BLaER1 (cell line): ENCODE measurements around the gene TAF1.

Experiments used
- H3K27ac ChIP-seq: shearing (Covaris generic); formaldehyde crosslinking; 2 replicates; pipeline ENCODE4 v1.8.1; 2022
- H3K27me3 ChIP-seq: shearing (Covaris generic); formaldehyde crosslinking; 2 replicates; pipeline ENCODE4 v1.8.1; 2022
- H3K36me3 ChIP-seq: shearing (Covaris generic); formaldehyde crosslinking; 2 replicates; pipeline ENCODE4 v1.8.1; 2022
- H3K4me1 ChIP-seq: shearing (Covaris generic); formaldehyde crosslinking; 2 replicates; pipeline ENCODE4 v1.8.1; 2022
- H3K4me2 ChIP-seq: shearing (Covaris generic); formaldehyde crosslinking; 2 replicates; pipeline ENCODE4 v1.8.1; 2022
- H3K4me3 ChIP-seq: shearing (Covaris generic); formaldehyde crosslinking; 2 replicates; pipeline ENCODE4 v1.8.1; 2022
- H3K9ac ChIP-seq: shearing (Covaris generic); formaldehyde crosslinking; 2 replicates; pipeline ENCODE4 v1.8.1; 2022
- H3K9me3 ChIP-seq: shearing (Covaris generic); formaldehyde crosslinking; 2 replicates; pipeline ENCODE4 v1.8.1; 2022
- H4K20me1 ChIP-seq: shearing (Covaris generic); formaldehyde crosslinking; 2 replicates; pipeline ENCODE4 v1.8.1; 2022
- Cebpa-rat ChIP-seq: shearing (Covaris generic); IDR thresholded peaks from 2 replicates; pipeline ENCODE4 v1.8.1; 2022

Gene TAF1

GRCh38 chrX:71454222-71454621, 88.1 kb downstream of the TAF1 start:
- Histone ChIP-seq H3K4me3 (no peak overlapping the region), H3K4me2 (no peak overlapping the region), H3K27me3 (peaks cover 17% of the 10 kb centered on the region), H3K9me3 (peaks cover 5% of the 10 kb centered on the region), H3K9ac (no peak overlapping the region), H4K20me1 (peaks cover 6% of the 10 kb centered on the region; the same call in 1 of the 2 replicates), H3K4me1 (no peaks in the 10 kb centered on the region), H3K27ac (no peak overlapping the region), H3K36me3 (peaks cover 81% of the 10 kb centered on the region)
- no peak for TF ChIP-seq Cebpa-rat

GRCh38 chrX:71458866-71459265, 92.7 kb downstream of the TAF1 start:
- peaks cover 46% of the 10 kb centered on the region for H3K27me3 ChIP-seq
- no peak overlapping the region for H3K4me3 ChIP-seq
- no peak overlapping the region for H3K9ac ChIP-seq
- H3K27ac ChIP-seq, result no peak overlapping the region
- H3K4me2 ChIP-seq, result no peak overlapping the region
- H3K36me3 ChIP-seq, result peaks cover 95% of the 10 kb centered on the region
- H3K4me1 ChIP-seq, result no peaks in the 10 kb centered on the region
- peaks cover 6% of the 10 kb centered on the region; the same call in 1 of the 2 replicates for H4K20me1 ChIP-seq
- TF ChIP-seq Cebpa-rat, result no peak
- no peaks in the 10 kb centered on the region for H3K9me3 ChIP-seq

DNA sequence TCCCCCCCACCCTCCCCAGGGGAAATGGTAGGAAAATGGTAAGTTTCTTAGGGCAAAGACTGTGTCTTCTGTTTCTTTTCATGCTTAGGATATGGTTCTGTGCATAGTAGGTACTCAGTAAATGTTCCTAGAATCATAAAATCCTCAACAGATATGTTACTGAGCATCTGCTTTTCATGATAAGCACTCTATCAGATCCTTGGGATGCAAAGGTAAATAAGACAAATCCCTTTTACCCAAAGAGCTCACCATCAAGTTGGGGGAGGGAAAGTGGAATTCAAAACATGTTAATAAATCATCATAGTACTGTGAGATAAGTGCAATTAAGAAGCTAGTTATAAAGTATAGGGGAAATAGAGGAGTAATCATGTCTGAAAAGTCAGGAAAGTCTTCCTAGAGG, 98.8 kb downstream of the TAF1 start:
- no peak for TF ChIP-seq Cebpa-rat
- H3K4me1 ChIP-seq, result no peaks in the 10 kb centered on the region

GRCh38 chrX:71466979-71467523, 100.9 kb downstream of the TAF1 start:
- no peak for TF ChIP-seq Cebpa-rat
- no peaks in the 10 kb centered on the region for H3K9me3 ChIP-seq
- H3K4me1 ChIP-seq, result no peaks in the 10 kb centered on the region
- H3K4me2 ChIP-seq, result no peak overlapping the region
- no peak overlapping the region for H3K27ac ChIP-seq
- H3K36me3 ChIP-seq, result peaks cover 47% of the 10 kb centered on the region
- H3K9ac ChIP-seq, result no peak overlapping the region
- no peak overlapping the region for H3K4me3 ChIP-seq
- no peaks in the 10 kb centered on the region for H4K20me1 ChIP-seq
- H3K27me3 ChIP-seq, result peaks cover 44% of the 10 kb centered on the region

More for the DNA sequence above, 98.8 kb downstream of the TAF1 start:
- Histone ChIP-seq H3K9me3 (no peaks in the 10 kb centered on the region), H3K36me3 (peaks cover 68% of the 10 kb centered on the region), H3K9ac (no peak overlapping the region), H3K27ac (no peak overlapping the region), H3K4me2 (no peak overlapping the region), H4K20me1 (no peaks in the 10 kb centered on the region), H3K4me3 (no peak overlapping the region), H3K27me3 (peaks cover 61% of the 10 kb centered on the region)

DNA sequence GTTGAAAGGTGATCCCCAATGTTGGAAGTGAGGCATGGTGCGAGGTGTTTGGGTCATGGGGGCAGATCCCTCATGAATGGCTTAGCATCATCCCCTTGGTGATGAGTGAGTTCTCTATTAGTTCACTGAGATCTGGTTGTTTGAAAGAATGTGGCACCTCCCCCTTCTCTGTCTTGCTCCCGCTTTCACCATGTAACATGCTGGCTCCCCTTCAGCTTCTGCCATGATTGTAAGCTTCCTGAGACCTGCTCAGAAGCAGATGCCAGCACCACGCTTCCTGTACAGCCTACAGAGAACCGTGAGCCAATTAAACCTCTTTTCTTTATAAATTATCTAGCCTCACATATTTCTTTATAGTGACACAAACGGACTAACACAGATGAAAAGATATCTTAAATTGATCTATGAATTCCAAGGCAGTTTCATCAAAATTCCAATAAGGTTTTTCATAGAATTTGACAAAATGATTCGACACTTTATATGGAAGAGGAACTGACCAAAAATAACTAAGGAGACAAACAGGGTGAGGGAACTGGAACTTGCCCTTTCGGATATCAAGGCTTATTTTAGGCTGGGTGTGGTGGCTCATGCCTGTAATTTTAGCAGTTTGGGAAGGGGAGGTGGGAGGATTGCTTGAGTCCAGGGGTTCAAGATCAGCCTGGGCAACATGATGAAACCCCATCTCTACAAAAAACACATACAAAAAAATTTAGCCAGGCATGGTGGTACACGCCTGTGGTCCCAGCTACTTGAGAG, 109.8 kb downstream of the TAF1 start:
- Histone ChIP-seq H3K4me2 (no peak overlapping the region), H3K36me3 (no peaks in the 10 kb centered on the region), H3K27ac (no peak overlapping the region), H3K4me3 (no peak overlapping the region), H3K4me1 (no peaks in the 10 kb centered on the region), H4K20me1 (no peaks in the 10 kb centered on the region), H3K9me3 (no peaks in the 10 kb centered on the region), H3K27me3 (peaks cover 54% of the 10 kb centered on the region), H3K9ac (no peak overlapping the region)
- TF ChIP-seq Cebpa-rat, result no peak

DNA sequence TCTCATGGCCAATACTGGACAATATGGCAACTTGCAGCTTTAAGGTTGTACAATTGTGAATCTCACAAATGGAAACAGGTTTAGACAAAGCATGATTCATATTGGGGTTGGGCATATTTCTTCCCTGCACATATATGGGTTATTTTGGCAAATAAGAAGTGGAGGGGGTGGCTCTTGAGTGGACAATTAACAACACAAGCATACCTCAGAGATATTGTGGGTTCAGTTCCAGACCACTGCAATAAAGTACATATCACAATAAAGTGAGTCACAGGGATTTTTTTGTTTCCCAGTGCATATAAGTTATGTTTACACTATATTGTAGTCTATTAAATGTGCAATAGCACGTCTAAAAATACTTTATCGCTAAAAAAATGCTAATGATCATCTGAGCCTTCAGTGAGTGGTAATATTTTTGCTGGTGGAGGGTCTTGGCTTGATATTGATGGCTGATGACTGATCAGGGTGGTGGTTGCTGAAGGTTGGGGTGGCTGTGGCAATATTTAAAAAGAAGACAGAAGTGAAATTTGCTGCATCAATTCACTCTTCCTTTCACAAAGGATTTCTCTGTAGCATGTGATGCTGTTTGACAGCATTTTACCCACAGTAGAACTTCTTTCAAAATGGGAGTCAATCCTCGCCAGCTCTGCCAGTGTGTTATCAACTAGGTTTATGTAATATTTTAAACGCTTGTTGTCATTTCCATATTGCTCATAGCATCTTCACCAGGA, 116.2 kb downstream of the TAF1 start:
- Histone ChIP-seq H4K20me1 (no peaks in the 10 kb centered on the region), H3K4me3 (no peak overlapping the region), H3K36me3 (no peaks in the 10 kb centered on the region), H3K9me3 (no peaks in the 10 kb centered on the region), H3K4me1 (no peaks in the 10 kb centered on the region), H3K9ac (no peak overlapping the region), H3K27me3 (peaks cover 35% of the 10 kb centered on the region), H3K4me2 (no peak overlapping the region), H3K27ac (no peak overlapping the region)
- no peak for TF ChIP-seq Cebpa-rat

DNA sequence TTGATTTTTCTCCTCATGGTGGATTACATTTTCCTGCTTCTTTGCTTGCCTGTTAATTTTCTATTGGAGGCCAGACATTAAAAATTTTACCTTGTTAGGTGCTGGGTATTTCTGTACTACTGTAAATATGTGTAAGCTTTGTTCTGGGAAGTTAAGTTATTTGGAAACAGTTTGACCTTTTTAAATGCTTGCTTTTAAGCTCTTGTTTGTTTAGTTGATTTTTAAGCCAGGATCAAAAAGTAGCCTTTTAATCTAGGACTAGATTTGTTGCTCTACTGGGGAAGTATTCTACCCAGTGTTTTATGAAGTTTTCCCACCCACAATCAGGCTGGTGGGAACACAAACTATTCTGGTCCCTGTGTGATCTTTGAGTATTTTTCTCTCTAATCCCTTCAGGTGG, 121.7 kb downstream of the TAF1 start:
- TF ChIP-seq Cebpa-rat, result no peak
- H3K4me1 ChIP-seq, result no peaks in the 10 kb centered on the region
- H3K36me3 ChIP-seq, result no peaks in the 10 kb centered on the region
- H3K27me3 ChIP-seq, result peaks cover 42% of the 10 kb centered on the region
- H3K4me2 ChIP-seq, result no peak overlapping the region
- no peak overlapping the region for H3K27ac ChIP-seq
- no peak overlapping the region for H3K4me3 ChIP-seq
- no peak overlapping the region for H3K9ac ChIP-seq
- H3K9me3 ChIP-seq, result peaks cover 16% of the 10 kb centered on the region
- H4K20me1 ChIP-seq, result no peaks in the 10 kb centered on the region

DNA sequence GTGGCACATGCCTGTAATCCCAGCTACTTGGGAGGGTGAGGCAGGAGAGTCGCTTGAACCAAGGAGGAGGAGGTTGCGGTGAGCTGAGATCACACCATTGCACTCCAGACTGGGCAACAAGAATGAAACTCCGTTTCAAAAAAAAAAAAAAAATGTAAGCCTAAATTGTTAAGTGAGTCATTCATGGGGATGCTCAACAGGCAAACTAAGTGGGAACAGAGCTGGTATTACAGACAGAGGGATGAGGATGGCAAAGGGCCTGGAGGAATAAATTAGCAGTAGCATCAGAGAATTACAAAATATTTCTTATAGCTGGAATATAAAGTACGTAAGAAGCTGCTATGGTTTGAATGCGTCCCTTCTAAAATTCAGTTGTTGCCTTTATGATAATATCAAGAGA, 123.4 kb downstream of the TAF1 start:
- Histone ChIP-seq H3K9me3 (peaks cover 32% of the 10 kb centered on the region), H3K9ac (no peak overlapping the region), H3K27ac (no peak overlapping the region), H3K27me3 (peaks cover 50% of the 10 kb centered on the region), H3K4me2 (no peak overlapping the region), H3K4me3 (no peak overlapping the region), H4K20me1 (no peaks in the 10 kb centered on the region), H3K4me1 (no peaks in the 10 kb centered on the region), H3K36me3 (no peaks in the 10 kb centered on the region)
- no peak for TF ChIP-seq Cebpa-rat

GRCh38 chrX:71492231-71493065, 126.3 kb downstream of the TAF1 start:
- no peak overlapping the region for H3K4me3 ChIP-seq
- no peak overlapping the region for H3K4me2 ChIP-seq

More at GRCh38 chrX:71492231-71493065, 126.3 kb downstream of the TAF1 start:
- Histone ChIP-seq H4K20me1 (no peaks in the 10 kb centered on the region), H3K36me3 (no peaks in the 10 kb centered on the region), H3K9me3 (peaks cover 41% of the 10 kb centered on the region), H3K9ac (no peak overlapping the region), H3K27me3 (peaks cover 44% of the 10 kb centered on the region), H3K27ac (no peak overlapping the region), H3K4me1 (no peaks in the 10 kb centered on the region)
- no peak for TF ChIP-seq Cebpa-rat
